ENCODE data around the gene PRSS21.

The PRSS21 gene

GRCh38 chr16:2816751-2817339 lies at the start of gene PRSS21:
PRSS21 (plus strand) TSS chr16:2817237; CDS start chr16:2817269, 32 bp downstream.
- DNase-seq (ENCODE audit: low read depth in 2 of 2), result no peak

GRCh38 chr16:2767891-2768290 lies 49.1 kb upstream of the PRSS21 start:
- DNase-seq (ENCODE audit: low read depth in 2 of 2), result no peak

GRCh38 chr16:2768403-2769089 lies 48.5 kb upstream of the PRSS21 start:
- no peak for DNase-seq (ENCODE audit: low read depth in 2 of 2)

DNA sequence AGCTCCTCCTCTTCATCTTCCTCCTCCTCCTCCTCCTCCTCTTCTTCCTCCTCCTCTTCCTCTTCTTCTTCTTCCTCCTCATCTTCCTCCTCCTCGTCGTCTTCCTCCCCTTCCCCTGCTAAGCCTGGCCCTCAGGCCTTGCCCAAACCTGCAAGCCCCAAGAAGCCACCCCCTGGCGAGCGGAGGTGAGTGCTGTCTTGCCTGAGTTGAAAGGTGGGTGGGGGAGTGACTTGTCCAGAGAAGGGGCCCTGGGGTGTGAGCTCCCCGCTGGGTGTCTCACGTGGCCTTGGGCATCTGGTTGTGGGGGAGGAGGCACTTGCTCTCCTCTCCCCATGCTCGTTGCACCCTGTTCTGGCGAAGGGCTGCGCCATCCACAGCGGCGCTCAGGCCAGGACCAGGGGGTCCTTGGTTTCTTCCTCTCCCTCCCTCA lies 47.9 kb upstream of the PRSS21 start:
- DNase-seq (ENCODE audit: low read depth in 2 of 2), result no peak

DNA sequence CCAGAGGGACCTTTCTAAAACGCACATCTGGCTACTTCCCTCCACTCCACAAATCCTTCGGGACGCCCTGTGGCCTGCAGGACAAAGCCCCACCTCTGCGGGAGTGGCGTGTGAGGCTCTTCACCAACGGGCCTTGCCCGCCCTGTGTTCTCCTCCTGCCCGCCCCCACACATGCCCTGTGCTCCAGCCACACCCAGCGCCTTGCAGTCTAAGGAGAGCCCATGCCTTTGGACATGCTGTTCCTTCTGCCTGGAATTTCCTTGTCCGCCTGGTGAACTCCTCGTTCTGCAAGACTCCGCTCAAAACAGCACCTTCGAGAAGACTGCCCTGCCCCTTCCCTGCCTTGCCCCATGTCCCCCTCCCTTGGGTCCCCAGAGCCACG lies 47.4 kb upstream of the PRSS21 start:
- DNase-seq (ENCODE audit: low read depth in 2 of 2), result no peak

DNA sequence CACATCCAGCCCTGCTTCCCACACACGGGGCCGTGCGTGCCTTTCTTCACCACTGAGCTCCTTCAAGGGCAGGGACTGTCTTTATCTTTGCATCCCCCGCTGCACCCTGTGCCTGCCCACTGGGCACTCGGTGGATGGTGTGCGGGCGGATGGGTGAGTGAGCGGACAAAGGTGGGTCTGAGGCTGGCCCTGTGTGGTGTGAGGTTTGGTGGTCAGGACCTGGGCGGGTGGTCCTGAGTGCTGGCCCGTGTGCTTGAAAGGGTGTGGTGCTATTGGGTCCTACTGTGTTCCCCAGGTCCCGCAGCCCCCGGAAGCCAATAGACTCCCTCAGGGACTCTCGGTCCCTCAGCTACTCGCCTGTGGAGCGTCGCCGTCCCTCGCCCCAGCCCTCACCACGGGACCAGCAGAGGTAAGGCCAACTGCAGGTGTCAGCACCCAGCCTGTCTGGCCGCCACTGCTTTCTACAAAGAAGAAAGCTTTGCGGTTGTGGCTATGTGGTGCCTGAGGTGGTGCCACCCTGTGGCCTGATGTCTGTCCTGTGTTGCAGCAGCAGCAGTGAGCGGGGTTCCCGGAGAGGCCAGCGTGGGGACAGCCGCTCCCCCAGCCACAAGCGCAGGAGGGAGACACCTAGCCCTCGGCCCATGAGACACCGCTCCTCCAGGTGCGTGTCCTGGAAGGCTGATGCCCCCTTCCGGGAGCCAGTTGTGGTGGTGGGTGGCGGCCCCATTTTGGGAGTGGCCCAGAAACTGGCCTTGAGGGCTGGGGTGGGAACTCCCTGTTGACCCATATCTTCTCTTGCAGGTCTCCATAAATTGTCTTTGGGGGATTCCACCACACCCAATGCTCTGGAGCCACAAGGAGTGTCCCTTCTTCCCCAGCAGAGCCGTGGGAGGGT lies 46.7 kb upstream of the PRSS21 start:
- no peak for DNase-seq (ENCODE audit: low read depth in 2 of 2)

DNA sequence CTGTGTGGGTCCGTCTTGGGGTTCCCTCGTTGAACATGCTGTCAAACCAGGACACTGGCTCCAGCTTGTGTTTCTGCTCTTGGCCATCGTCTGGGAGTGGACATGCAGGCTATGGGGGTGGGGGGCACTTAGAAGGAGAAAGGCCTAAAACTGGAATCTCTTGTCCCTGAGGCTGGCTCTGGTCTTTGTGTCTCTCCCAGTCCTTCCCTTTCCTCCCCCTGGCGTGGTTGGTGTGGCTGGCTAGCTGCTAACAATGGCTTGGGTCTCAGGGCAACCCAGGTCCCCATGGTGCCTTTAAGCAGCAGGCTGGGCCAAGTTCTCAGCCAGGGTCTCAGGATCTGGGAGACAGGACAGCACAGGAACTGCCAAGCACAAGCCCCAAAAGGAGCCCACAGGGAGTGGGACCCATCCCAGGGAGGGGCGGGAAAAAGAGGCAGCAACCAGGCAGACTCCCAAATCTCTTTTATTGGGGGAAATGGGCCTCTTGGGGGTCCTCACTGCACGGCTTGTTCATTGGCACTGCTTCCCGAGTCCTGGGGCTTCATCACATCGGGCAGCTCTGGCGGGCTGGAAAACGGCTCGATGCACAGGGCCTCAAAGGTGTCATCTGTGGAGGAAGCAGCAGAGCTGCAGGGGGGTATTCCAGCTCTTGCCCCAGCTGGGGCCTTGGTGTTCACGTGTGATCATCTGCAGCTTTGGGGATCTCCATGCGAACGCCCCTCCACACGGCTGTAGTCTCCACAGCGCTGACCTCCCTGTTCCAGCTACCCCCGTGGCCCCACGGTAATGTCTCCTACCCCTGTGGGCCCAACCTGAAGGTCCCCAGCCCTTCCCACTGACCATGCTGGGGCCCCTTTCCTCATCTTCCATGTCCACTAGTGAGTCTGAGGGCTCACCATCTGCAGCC lies 45.3 kb upstream of the PRSS21 start:
- DNase-seq (ENCODE audit: low read depth in 2 of 2), result no peak

DNA sequence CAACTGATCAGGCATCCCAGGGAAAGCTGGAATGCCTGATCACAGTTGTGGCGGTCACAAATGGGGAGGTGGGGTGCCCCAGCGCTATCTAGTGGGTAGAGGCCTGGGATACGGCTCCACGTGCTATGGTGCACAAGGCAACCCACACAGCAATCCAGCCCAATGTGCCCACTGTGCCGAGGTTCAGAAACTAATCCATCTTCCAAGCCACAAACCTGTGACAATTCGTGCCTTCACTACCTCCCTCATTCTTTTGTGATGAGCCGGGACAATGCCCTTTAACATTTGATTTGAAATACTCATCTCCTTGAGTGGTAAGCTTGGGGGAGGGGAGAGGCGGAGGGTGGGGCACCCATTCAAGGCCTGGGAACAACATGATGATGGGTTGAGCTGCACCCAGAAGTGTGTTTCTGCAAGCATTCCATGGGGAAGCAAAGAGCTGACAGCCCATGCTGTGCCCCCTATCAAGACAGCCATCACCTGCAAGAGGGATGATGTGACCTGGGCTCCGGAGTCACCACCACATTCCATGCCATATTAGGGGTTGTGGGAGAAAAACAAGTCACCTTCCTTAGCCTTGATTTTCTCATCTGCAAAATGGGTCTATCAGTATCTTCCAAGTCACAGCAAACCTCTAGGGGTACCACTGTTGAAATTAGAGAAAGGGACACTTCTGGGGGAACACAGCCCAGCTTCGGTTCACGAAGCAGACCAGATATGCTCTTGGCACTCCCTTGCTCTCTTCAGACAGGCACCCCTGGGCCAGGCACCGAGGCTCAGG lies 43.7 kb upstream of the PRSS21 start:
- DNase-seq (ENCODE audit: low read depth in 2 of 2), result no peak

DNA sequence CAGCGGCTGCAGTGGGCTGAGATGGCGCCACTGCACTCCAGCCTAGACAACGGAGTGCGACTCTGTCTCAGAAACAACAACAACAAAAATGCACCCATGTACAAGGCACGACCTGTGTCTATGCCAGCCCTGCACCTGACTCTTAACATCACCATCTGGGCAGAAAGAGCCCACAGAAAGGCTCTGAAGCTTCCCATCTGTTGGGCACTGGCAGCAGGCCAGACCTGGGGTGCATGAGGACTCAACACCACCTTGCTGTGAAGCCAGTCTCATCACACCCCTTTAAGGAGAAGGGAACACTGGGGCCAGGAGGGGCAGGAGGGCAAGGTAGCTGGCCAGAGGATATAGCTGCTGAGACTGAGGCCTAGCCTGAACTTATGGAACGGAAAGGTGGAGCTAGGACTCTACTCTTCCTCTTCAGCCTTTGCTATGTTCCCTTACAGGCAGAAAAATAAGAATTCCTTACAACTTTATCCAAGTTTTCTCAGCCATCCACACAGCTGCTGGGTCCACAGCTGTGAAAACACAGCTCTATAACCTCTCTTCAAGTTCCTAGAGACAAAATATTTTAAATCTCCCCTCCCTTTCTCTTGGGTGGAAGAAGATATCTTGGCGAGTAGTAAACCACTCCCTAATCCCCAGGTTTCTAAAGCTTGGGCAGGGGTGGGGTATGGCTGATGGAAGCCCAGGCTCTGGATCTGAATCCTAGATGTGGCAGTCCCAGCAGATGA lies 42.7 kb upstream of the PRSS21 start:
- no peak for DNase-seq (ENCODE audit: low read depth in 2 of 2)

- no peak for DNase-seq (ENCODE audit: low read depth in 2 of 2)
Measured at GRCh38 chr16:2775131-2775716, 41.8 kb upstream of the PRSS21 start.

GRCh38 chr16:2775765-2776499 lies 41.1 kb upstream of the PRSS21 start:
- DNase-seq (ENCODE audit: low read depth in 2 of 2), result no peak

GRCh38 chr16:2776500-2777139 lies 40.4 kb upstream of the PRSS21 start:
- DNase-seq (ENCODE audit: low read depth in 2 of 2), result peak in 1 of 2 donors; percentile 28

DNA sequence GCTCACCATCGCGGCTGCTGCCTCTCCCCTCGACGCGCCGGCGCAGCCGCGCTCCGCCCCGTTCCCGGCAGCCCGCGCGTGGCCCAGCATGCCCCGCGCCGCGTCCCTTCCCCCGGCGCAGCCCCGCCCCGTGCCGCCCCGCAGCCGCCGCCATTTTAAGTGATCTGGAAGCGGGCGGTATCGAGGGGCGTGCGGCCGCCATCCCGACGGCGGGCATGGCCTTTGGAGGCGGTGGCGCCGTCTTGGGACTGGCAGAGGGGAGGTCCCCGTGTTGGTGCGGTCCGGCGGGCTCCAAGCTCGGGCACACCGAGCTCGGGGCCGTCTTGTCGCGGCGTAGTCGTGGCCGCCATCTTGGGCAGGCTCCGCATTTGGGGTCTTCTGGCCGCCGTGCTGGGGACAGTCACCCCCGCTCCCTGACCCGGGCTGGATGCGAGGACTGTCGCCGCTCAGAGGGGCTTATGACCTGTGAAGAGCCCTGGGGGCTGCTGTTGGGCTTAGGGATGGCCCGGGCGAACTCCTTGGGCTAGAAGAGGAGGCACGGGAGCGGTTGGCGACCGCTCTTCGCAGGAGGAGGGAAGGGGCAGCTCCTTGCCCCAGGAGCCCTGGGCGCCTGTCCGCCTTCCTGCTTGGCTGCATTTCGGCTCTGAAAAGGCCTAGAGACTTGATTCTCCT lies 39.7 kb upstream of the PRSS21 start, which contains the start of gene ELOB:
Gene ELOB, minus strand, starts transcription at position 50 of the 672 bp plus-strand sequence. Its CDS starts 41 bp downstream, at position 9.
- DNase-seq (ENCODE audit: low read depth in 2 of 2), result peak; percentile 83 to 86

DNA sequence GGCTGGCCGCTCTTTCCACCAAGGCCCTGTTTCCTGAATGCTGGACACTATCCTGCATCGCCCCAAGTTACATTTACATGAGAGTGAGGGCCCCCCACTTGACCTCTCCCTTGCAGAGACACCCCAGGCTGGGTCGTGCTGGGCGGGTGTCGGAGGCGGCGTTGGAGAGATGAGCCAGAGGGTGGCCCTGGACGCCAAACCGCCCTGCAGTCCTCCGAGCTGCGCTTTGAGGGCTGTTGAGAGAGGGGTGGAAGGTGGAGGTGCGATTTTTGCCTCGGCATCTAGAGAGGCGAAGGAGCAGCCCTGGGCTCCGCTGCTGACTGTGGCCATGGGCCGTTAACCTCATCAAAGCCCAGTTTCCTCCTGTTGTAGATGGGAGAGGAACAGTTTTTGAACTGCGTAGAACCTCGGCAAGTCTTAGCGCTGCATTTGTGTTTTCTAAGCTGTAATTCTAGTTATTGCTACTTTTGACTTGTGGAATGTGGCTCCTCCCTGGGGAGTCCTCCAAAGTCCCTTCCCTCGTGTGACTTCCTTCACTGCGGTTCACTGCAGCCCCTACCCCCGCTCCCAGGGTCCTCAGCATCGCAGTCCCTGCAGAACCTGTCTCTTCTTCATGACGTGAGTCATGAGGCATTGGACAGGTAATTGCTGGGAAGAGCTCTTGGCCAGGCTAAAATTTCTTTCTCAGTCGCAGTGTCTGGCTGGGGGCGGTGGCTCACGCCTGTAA lies 39.0 kb upstream of the PRSS21 start:
- DNase-seq (ENCODE audit: low read depth in 2 of 2), result no peak

GRCh38 chr16:2778630-2778958 lies 38.4 kb upstream of the PRSS21 start:
- no peak for DNase-seq (ENCODE audit: low read depth in 2 of 2)

- no peak for DNase-seq (ENCODE audit: low read depth in 2 of 2)
Measured at GRCh38 chr16:2779151-2779920, 37.7 kb upstream of the PRSS21 start.
